ENCODE results near the gene PITPNM1.
A peak's percentile ranks its signal among the peaks of the same experiment; 100 is the strongest.
"Not testable (repeated sequence)": the region's sequence is repeated elsewhere in the genome, so short reads cannot be mapped to it uniquely, and the experiment has no call there.

PITPNM1 gene

GRCh38 chr11:67486481-67487195 lies 18.5 kb downstream of the PITPNM1 start:
- DNase-seq, result no peak

- DNase-seq, result not testable (repeated sequence)
Observed at GRCh38 chr11:67485873-67486361, 19.2 kb downstream of the PITPNM1 start.

DNA sequence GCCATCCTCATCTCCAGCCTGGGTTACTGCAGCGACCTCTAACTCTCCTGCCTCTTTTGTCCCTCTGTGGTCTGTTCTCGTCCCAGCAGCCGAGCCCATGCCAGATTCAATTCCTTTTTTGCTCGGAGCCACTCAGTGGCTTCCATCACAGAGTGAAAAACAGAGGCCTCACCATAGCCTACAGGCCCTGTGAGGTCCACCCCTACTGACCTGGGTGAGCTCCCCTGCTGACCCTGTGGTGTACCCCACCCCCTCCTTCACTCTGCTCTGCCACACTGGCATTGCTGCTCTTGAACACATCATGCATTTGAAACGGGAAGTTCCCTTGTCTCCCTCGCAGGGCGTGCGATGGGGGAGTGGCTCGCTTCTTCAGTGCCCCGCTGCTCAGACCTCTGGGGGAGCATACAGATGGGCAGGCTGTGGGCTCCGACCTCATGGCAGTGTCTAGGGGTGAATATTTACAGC lies 20.3 kb downstream of the PITPNM1 start:
- no peak for DNase-seq

GRCh38 chr11:67483831-67484665 lies 21.1 kb downstream of the PITPNM1 start:
- no peak for DNase-seq

DNA sequence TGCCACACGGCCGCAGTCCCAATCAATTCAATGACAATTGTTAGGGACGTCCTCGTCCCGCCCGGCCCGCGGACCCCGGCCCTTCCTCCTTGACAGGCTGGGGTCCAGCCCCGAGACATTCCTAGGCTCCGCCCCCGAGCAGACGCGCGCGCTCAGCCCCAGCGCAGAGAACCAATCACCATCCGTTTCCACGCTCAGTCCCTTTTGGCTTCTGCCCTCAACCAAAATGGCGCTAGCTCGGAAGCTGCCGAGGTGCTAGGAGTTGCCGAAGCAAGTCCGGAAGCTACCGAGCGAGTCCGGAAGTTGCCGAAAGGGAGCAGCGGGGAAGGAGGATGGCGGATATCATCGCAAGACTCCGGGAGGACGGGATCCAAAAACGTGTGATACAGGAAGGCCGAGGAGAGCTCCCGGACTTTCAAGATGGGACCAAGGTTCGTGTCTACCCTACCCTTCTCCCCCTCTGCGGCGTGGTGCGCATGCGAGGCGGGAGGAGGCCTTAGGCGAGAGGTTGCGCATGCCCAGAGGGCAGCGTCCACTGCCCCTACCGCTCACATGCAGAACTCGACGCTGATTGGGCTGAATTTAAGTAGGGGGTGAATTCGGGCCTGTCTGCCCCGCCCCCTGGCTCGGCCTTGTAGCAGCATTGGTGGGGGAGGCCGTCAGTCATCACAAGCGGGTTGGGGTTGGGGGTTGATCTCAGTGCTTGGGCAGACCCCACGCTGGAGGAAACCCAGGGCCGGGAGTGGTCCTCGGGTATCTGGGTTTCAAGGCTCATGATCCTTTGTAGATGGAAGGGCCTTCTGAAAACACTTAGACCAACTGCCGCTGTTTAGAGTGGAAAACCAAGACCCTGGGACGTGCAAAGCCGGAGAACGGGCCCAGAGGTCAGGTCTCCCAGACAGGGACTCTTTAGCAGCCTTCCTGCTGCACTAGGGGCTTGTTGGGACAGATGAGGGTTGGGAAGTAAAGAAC lies 22.1 kb downstream of the PITPNM1 start, which contains the start of gene AIP:
Gene AIP, plus strand, starts transcription at position 200 of the 972 bp plus-strand sequence. Its CDS starts 133 bp downstream, at position 333.
- DNase-seq, result peak; percentile 97 to 99

- no peak for DNase-seq
Observed at GRCh38 chr11:67482275-67482826, 22.8 kb downstream of the PITPNM1 start.

- not testable (repeated sequence) for DNase-seq
Observed at GRCh38 chr11:67477344-67478050, 27.7 kb downstream of the PITPNM1 start.

DNA sequence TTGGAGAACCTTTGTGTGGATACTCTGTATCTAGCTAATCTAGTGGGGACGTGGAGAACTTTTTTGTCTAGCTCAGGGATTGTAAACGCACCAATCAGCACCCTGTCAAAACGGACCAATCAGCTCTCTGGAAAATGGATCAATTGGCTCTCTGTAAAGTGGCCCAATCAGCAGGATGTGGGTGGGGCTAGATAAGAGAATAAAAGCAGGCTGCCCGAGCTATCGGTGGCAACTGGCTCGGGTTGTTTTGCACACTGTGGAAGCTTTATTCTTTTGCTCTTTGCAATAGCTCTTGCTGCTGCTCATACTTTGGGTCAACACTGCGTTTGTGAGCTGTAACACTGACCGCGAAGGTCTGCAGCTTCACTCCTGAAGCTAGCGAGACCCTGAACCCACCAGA lies 28.5 kb downstream of the PITPNM1 start:
- DNase-seq, result not testable (repeated sequence)

DNA sequence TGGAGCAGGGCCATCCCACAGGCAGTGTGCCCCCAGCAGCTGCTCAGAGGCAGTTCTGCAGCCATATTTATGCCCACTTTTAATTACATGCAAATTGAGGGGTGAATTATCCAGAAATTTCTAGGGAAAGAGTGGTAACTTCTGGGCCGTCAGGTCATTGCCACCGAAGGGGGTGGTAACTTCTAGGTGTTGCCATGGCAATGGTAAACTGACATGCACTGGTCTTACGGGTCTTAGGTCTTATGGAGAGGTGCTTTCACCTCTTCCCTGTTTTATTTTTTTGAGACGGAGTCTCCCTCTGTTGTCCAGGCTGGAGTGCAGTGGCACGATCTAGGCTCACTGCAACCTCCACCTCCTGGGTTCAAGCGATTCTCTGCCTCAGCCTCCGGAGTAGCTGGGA lies 32.3 kb downstream of the PITPNM1 start:
- DNase-seq, result no peak

- DNase-seq, result no peak
Observed at GRCh38 chr11:67470337-67471002, 34.7 kb downstream of the PITPNM1 start.

- DNase-seq, result no peak
Observed at GRCh38 chr11:67469508-67469811, 35.7 kb downstream of the PITPNM1 start.

DNA sequence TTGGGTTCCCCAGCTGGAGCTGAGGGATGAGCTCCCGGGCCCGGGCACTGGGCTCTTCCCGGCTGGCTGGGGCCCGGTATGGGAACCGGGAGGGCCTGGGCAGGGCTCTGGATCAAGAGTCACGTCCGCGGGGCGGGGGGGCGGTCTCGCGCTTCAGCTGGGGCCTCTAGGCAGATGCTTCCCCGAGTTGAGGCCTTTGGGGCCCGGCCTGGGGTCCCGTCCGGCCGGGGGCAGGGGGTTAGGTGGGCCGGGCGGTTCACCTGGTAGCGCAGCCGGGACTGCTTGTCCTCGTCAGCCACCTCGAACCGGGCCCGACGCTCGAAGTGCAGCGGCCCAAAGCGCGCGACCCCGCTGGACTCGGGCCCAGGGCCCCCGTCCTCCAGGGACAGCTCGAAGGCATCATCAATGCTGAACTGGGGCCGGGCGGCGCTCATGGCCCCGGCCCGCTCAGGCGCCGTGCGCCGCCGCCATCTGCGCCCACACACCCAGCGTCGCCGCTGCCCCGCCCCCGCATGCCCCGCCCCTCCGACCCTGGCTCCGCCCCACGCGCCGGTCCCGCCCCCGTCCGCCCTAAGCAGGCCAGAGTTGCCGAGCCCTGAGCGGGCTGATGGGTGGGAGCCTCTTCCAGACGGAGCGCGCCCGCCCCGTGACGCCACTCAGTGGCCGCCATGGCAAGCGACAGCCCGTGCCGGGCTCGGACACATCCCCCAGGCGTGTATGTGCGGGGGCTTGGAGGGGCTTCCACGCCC lies 36.2 kb downstream of the PITPNM1 start, which contains the start of gene TMEM134:
Gene TMEM134, minus strand, starts transcription at position 493 of the 749 bp plus-strand sequence. Its CDS starts 59 bp downstream, at position 434.
- peak; percentile 84 to 97 for DNase-seq

GRCh38 chr11:67468456-67468758 lies 36.8 kb downstream of the PITPNM1 start:
- peak in 1 of 2 experiments; percentile 62 for DNase-seq

- DNase-seq, result peak in 1 of 2 experiments; percentile 57
Observed at GRCh38 chr11:67468056-67468455, 37.1 kb downstream of the PITPNM1 start.

GRCh38 chr11:67466962-67467771 lies 38.0 kb downstream of the PITPNM1 start:
- no peak for DNase-seq

GRCh38 chr11:67466367-67466766 lies 38.8 kb downstream of the PITPNM1 start:
- DNase-seq, result no peak

DNA sequence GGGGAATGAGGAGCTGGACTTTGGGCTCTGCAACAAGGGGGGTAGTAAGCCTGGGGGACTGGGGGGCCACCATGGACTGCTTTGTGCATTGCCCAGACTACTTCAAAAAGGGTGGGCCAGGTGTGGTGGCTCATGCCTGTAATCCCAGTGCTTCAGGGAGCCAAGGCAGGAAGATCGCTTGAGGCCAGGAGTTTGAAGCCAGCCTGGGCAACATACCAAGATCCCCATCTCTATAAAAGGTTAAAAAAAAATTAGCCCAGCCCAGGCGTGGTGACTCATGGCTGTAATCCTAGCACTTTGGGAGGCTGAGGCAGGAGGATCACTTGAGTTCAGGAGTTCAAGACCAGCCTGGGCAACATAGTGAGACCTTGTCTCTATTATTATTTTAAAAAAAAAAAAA lies 39.6 kb downstream of the PITPNM1 start:
- not testable (repeated sequence) for DNase-seq

- no peak for DNase-seq
Observed at GRCh38 chr11:67465189-67465510, 40.0 kb downstream of the PITPNM1 start.

- DNase-seq, result peak; percentile 80 to 94
Observed at GRCh38 chr11:67464411-67465188, 40.6 kb downstream of the PITPNM1 start.
